ENCODE measurements around the gene PMVK.
A peak's percentile ranks its signal among the peaks of the same experiment; 100 is the strongest.

The PMVK gene

GRCh38 chr1:154964359-154964758 lies 27.8 kb upstream of the PMVK start:
- no peak overlapping the region for H3K4me3 ChIP-seq (ENCODE audit: low read length)
- DNase-seq (ENCODE audit: low read depth), result no peak
- TF ChIP-seq CTCF (conservative IDR thresholded peaks at IDR 0.05; ENCODE audit: low read depth, low read length), result no peak

- TF ChIP-seq CTCF (conservative IDR thresholded peaks at IDR 0.05; ENCODE audit: low read depth, low read length), result no peak
- H3K4me3 ChIP-seq (ENCODE audit: low read length), result no peak overlapping the region
- DNase-seq (ENCODE audit: low read depth), result no peak
Observed at GRCh38 chr1:154963643-154964042, 27.1 kb upstream of the PMVK start.

- no peak for TF ChIP-seq CTCF (conservative IDR thresholded peaks at IDR 0.05; ENCODE audit: low read depth, low read length)
- DNase-seq (ENCODE audit: low read depth), result no peak
- H3K4me3 ChIP-seq (ENCODE audit: low read length), result peak overlapping the region; percentile 67
Observed at GRCh38 chr1:154962795-154963330, 26.3 kb upstream of the PMVK start.

- TF ChIP-seq CTCF (conservative IDR thresholded peaks at IDR 0.05; ENCODE audit: low read depth, low read length), result no peak
- H3K4me3 ChIP-seq (ENCODE audit: low read length), result peak overlapping the region; percentile 67
- no peak for DNase-seq (ENCODE audit: low read depth)
Observed at GRCh38 chr1:154962156-154962749, 25.7 kb upstream of the PMVK start.

- peak; percentile 0 for TF ChIP-seq CTCF (conservative IDR thresholded peaks at IDR 0.05; ENCODE audit: low read depth, low read length)
- DNase-seq (ENCODE audit: low read depth), result no peak
- H3K4me3 ChIP-seq (ENCODE audit: low read length), result peak within 1 kb of the TSS; percentile 67
Observed at GRCh38 chr1:154961207-154962155, 25.0 kb upstream of the PMVK start, which contains the start of gene PYGO2. Gene PYGO2, minus strand, starts transcription at chr1:154961782. Its CDS starts 206 bp downstream, at chr1:154961576.

- DNase-seq (ENCODE audit: low read depth), result no peak
- TF ChIP-seq CTCF (conservative IDR thresholded peaks at IDR 0.05; ENCODE audit: low read depth, low read length), result no peak
- H3K4me3 ChIP-seq (ENCODE audit: low read length), result peak overlapping the region; percentile 67
Observed at GRCh38 chr1:154960446-154961136, 24.1 kb upstream of the PMVK start.
